GM23338 (cell line): ENCODE data around the gene USP24. TPM values are rescaled to one million over a fixed set of nuclear protein-coding genes. Genes with fewer than 3 reads are reported as not detected.

Experiments
- ATAC-seq: fragments of 200-7000 bp; cut with Tn5 transposase; 3 replicates; pipeline ENCODE4 v1.9.1; 2020
- DNase-seq: peaks from one replicate; pipeline ENCODE4 v3.0.0-alpha.2; 2015; ENCODE audit warnings: low spot score
- H2AFZ ChIP-seq: fragments of 200-600 bp; sonication (generic); 2 replicates; pipeline ENCODE4 v1.8.0; 2016; ENCODE audit warnings: antibody characterized with exemption, mild to moderate bottlenecking, moderate library complexity
- H3F3A ChIP-seq: fragments of 200-600 bp; sonication (generic); replicated peaks from 2 replicates; pipeline ENCODE4 v1.8.0; 2017; ENCODE audit warnings: antibody characterized with exemption, mixed run types, low read depth
- H3K27ac ChIP-seq: fragments of 200-600 bp; sonication (generic); 2 replicates; pipeline ENCODE4 v1.6.1; 2016; ENCODE audit warnings: low read depth
- H3K27me3 ChIP-seq: fragments of 200-600 bp; sonication (generic); 2 replicates; pipeline ENCODE4 v1.8.0; 2016; ENCODE audit warnings: mild to moderate bottlenecking, mixed run types, moderate library complexity; ENCODE audit not compliant: insufficient read depth
- H3K36me3 ChIP-seq: fragments of 200-600 bp; sonication (generic); 2 replicates; pipeline ENCODE4 v1.8.0; 2016; ENCODE audit warnings: mild to moderate bottlenecking; ENCODE audit not compliant: insufficient read depth
- H3K4me1 ChIP-seq: fragments of 200-600 bp; sonication (generic); 2 replicates; pipeline ENCODE4 v1.8.0; 2016; ENCODE audit warnings: mild to moderate bottlenecking, moderate library complexity; ENCODE audit not compliant: insufficient read depth
- H3K4me2 ChIP-seq: fragments of 200-600 bp; sonication (generic); 2 replicates; pipeline ENCODE4 v1.7.1; 2017; ENCODE audit warnings: mixed run types
- H3K4me3 ChIP-seq: fragments of 200-600 bp; sonication (generic); 2 replicates; pipeline ENCODE4 v1.6.1; 2016; ENCODE audit warnings: mixed run types
- H3K79me2 ChIP-seq: fragments of 200-600 bp; sonication (generic); replicated peaks from 2 replicates; pipeline ENCODE4 v1.8.0; 2017; ENCODE audit warnings: mild to moderate bottlenecking; ENCODE audit not compliant: insufficient read depth
- H3K9me2 ChIP-seq: fragments of 200-600 bp; sonication (generic); 2 replicates; pipeline ENCODE4 v1.8.0; 2017; ENCODE audit not compliant: insufficient read depth
- H4K20me1 ChIP-seq: fragments of 200-600 bp; sonication (generic); replicated peaks from 2 replicates; pipeline ENCODE4 v1.8.0; 2017; ENCODE audit warnings: mild to moderate bottlenecking; ENCODE audit not compliant: insufficient read depth
- H3K27ac Mint-ChIP-seq: 2 replicates; pipeline ENCODE4 v1.8.0; 2020; ENCODE audit warnings: inconsistent platforms, mild to moderate bottlenecking, moderate library complexity, mixed read lengths
- H3K27me3 Mint-ChIP-seq: 3 replicates; pipeline ENCODE4 v1.8.0; 2022; ENCODE audit warnings: low read depth, mild to moderate bottlenecking, moderate library complexity, mixed read lengths, inconsistent platforms; ENCODE audit not compliant: insufficient read depth, poor library complexity
- H3K36me3 Mint-ChIP-seq: 3 replicates; pipeline ENCODE4 v1.8.0; 2021; ENCODE audit warnings: low read depth, mild to moderate bottlenecking, inconsistent platforms, moderate library complexity, mixed read lengths
- H3K4me1 Mint-ChIP-seq: 3 replicates; pipeline ENCODE4 v1.8.0; 2020; ENCODE audit warnings: mild to moderate bottlenecking, inconsistent platforms, mixed read lengths
- H3K4me3 Mint-ChIP-seq: 3 replicates; pipeline ENCODE4 v1.8.0; 2021; ENCODE audit warnings: moderate library complexity, mild to moderate bottlenecking, inconsistent platforms, mixed read lengths
- H3K9me3 Mint-ChIP-seq: 3 replicates; pipeline ENCODE4 v1.8.0; 2020; ENCODE audit warnings: moderate library complexity, mild to moderate bottlenecking, inconsistent platforms, mixed read lengths
- ETS1 ChIP-seq: IDR thresholded peaks from 2 replicates; pipeline ENCODE4 v1.6.1; 2016; ENCODE audit warnings: antibody characterized with exemption
- EZH2 ChIP-seq: fragments of 200-600 bp; sonication (generic); IDR thresholded peaks from one replicate; pipeline ENCODE4 v1.8.0; 2017; ENCODE audit warnings: antibody characterized with exemption, mild to moderate bottlenecking, low read depth; ENCODE audit not compliant: unreplicated experiment
- EZH2phosphoT487 ChIP-seq: fragments of 200-600 bp; sonication (generic); IDR thresholded peaks from one replicate; pipeline ENCODE4 v1.8.1; 2018; ENCODE audit warnings: antibody characterized with exemption; ENCODE audit not compliant: unreplicated experiment
- NANOG ChIP-seq: IDR thresholded peaks from 2 replicates; pipeline ENCODE4 v1.6.1; 2016; ENCODE audit warnings: antibody characterized with exemption, borderline replicate concordance
- REST ChIP-seq: IDR thresholded peaks from one replicate; pipeline ENCODE4 v1.6.1; 2018; ENCODE audit warnings: antibody characterized with exemption; ENCODE audit not compliant: unreplicated experiment
- ZNF331 ChIP-seq: fragments of 250-450 bp; sonication (Bioruptor Pico); IDR thresholded peaks from 2 replicates; pipeline ENCODE4 v1.5.0; 2020; ENCODE audit warnings: low read depth, mild to moderate bottlenecking, moderate library complexity
- polyA plus RNA-seq: library from polyadenylated mRNA; unstranded; fragments of >200 nt; fragmentation: Nextera tagmentation; extraction: Ambion mirVana; gene quantifications from 2 replicates; pipeline ENCODE4 v1.2.1, GENCODE V29; 2016
- total RNA-seq: library from RNA; depleted of rRNA; stranded (reverse); fragments of >200 nt; shearing (Covaris generic); gene quantifications from 2 replicates; pipeline ENCODE4 v1.2.3, GENCODE V29; 2014
- TF ChIP-seq, protein P1 (sequence below), 2 experiments: fragments of 200-600 bp in 1 of 2; sonication (generic) in 1 of 2; conservative IDR thresholded peaks; 2 replicates each; pipeline versions ENCODE4 v1.5.1 to v1.6.1; 2016 to 2017; ENCODE audit warnings: antibody characterized with exemption in 2 of 2, low read depth in 2 of 2, mild to moderate bottlenecking in 2 of 2, moderate library complexity in 1 of 2

USP24 gene
- total and polyA plus RNA-seq, 2 experiments from 2014 or later = 12.1 to 32.6 TPM

- TF ChIP-seq REST (no peak), EZH2phosphoT487 (no peak), NANOG (no peak), ETS1 (no peak), ZNF331 (CRISPR knock-in tag) (no peak)
- TF ChIP-seq, protein P1, sequence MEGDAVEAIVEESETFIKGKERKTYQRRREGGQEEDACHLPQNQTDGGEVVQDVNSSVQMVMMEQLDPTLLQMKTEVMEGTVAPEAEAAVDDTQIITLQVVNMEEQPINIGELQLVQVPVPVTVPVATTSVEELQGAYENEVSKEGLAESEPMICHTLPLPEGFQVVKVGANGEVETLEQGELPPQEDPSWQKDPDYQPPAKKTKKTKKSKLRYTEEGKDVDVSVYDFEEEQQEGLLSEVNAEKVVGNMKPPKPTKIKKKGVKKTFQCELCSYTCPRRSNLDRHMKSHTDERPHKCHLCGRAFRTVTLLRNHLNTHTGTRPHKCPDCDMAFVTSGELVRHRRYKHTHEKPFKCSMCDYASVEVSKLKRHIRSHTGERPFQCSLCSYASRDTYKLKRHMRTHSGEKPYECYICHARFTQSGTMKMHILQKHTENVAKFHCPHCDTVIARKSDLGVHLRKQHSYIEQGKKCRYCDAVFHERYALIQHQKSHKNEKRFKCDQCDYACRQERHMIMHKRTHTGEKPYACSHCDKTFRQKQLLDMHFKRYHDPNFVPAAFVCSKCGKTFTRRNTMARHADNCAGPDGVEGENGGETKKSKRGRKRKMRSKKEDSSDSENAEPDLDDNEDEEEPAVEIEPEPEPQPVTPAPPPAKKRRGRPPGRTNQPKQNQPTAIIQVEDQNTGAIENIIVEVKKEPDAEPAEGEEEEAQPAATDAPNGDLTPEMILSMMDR (conservative IDR thresholded peaks at IDR 0.05; ENCODE audit: low read depth in 2 of 2) = no peak
Measured at GRCh38 chr1:55196433-55197035, 18.6 kb downstream of the USP24 start (continued).

DNA sequence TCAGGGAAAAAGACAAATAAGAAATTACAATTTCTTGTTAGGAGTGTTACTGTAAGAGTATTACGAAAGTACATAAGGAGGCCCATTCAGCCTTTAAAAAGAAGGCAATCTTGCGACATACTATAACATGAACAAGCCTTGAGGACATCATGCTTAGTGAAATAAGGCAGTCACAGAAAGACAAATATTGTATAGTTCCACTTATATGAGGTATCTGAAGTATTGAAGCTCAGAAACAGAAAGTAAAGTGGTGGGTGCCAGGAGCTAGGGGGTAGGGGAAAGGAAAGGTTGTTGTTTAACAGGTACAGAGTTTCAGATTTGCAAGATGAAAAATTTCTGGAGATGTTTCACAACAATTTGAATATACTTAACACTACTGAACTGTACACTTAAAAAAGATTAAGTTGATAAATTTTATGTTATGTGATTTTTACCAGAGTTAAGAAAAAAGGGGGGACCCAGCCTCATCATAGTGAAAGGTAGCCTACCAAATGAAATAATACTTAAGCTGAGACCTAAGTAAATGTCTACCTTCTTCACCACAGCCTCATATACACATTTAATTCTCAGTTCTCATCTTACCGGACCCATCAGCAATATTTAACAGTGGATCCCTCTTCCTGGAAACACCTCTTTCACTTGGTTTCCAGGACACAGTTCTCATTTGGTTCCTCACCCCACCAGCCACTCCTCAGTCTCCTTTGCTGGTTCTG is 19.5 kb downstream of the USP24 start:
- no peak for ATAC-seq
- no peak overlapping the region for H3K27ac Mint-ChIP-seq

More for the DNA sequence above, 19.5 kb downstream of the USP24 start:
- H4K20me1 ChIP-seq = peaks cover 2% of the 10 kb centered on the region; the same call in 1 of the 2 replicates
- H3K79me2 ChIP-seq = peaks cover 70% of the 10 kb centered on the region
- Mint-ChIP-seq H3K36me3 (peaks cover 20% of the 10 kb centered on the region), H3K4me3 (no peak overlapping the region), H3K4me1 (peaks cover 20% of the 10 kb centered on the region; the same call in 2 of the 3 replicates), H3K27me3 (peaks cover 2% of the 10 kb centered on the region), H3K9me3 (no peaks in the 10 kb centered on the region; the same call in 2 of the 3 replicates)
- no peak overlapping the region for H2AFZ ChIP-seq
- no peaks in the 10 kb centered on the region for H3K27me3 ChIP-seq
- no peaks in the 10 kb centered on the region for H3F3A ChIP-seq
- H3K4me3 ChIP-seq = no peak overlapping the region
- no peak overlapping the region for H3K4me2 ChIP-seq
- H3K36me3 ChIP-seq = 0 out of 2 replicates have a peak, but pooled peaks cover 5% of the 10 kb centered on the region
- no peaks in the 10 kb centered on the region for H3K9me2 ChIP-seq
- TF ChIP-seq EZH2 = no peak
- TF ChIP-seq, protein P1 (conservative IDR thresholded peaks at IDR 0.05; ENCODE audit: low read depth in 2 of 2) = no peak
- no peak for TF ChIP-seq REST
- H3K4me1 ChIP-seq = no peaks in the 10 kb centered on the region
- no peak for DNase-seq
- H3K27ac ChIP-seq = no peak overlapping the region
